ENCODE measurements around the gene FOXP1.

- TF ChIP-seq POLR2AphosphoS5 (IDR thresholded peaks at IDR 0.05; ENCODE audit: insufficient read depth in 1 of 2, low read depth in 1 of 2) (no peak), POLR2A (IDR thresholded peaks at IDR 0.05) (no peak)
Observed at GRCh38 chr3:71597286-71597685, 13.8 kb upstream of the FOXP1 start.
